ENCODE measurements around the gene BAMBI.
"Not testable (repeated sequence)": the region's sequence is repeated elsewhere in the genome, so short reads cannot be mapped to it uniquely, and the experiment has no call there.

The BAMBI gene, protein sequence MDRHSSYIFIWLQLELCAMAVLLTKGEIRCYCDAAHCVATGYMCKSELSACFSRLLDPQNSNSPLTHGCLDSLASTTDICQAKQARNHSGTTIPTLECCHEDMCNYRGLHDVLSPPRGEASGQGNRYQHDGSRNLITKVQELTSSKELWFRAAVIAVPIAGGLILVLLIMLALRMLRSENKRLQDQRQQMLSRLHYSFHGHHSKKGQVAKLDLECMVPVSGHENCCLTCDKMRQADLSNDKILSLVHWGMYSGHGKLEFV

DNA sequence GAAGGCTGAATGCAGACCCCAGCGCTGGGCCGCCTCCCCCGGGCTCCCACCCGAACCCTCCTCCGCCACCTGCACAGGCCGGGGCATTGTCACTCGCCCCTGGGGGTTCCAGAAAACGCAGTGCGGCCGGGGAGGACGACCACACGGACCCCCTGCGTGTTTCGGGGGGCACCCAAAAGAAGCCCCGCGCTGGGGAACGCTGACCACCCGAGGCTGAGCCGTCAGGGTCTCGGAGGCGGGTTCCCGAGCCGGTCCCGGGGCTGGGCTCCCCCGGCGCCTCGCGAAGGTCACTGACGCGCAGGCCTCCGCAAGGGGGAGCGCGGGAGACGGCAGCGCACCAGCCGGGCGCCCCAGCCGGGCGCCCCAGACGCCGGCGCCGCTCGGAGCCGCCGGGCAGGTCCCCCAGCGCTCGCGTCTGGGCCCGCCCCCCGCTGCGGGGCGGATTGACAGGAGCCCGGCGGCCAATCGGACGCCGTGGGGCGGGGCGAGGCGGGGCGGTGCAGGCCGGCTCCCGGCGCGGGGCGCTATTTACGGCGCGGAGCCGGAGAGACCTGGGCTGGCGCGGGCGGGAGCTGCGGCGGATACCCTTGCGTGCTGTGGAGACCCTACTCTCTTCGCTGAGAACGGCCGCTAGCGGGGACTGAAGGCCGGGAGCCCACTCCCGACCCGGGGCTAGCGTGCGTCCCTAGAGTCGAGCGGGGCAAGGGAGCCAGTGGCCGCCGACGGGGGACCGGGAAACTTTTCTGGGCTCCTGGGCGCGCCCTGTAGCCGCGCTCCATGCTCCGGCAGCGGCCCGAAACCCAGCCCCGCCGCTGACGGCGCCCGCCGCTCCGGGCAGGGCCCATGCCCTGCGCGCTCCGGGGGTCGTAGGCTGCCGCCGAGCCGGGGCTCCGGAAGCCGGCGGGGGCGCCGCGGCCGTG, at the start of gene BAMBI:
TSS of gene BAMBI (plus strand) at position 554 of the 920 bp plus-strand sequence. CDS start 377 bp downstream, outside the sequence.
- DNase-seq = peak; percentile 90

DNA sequence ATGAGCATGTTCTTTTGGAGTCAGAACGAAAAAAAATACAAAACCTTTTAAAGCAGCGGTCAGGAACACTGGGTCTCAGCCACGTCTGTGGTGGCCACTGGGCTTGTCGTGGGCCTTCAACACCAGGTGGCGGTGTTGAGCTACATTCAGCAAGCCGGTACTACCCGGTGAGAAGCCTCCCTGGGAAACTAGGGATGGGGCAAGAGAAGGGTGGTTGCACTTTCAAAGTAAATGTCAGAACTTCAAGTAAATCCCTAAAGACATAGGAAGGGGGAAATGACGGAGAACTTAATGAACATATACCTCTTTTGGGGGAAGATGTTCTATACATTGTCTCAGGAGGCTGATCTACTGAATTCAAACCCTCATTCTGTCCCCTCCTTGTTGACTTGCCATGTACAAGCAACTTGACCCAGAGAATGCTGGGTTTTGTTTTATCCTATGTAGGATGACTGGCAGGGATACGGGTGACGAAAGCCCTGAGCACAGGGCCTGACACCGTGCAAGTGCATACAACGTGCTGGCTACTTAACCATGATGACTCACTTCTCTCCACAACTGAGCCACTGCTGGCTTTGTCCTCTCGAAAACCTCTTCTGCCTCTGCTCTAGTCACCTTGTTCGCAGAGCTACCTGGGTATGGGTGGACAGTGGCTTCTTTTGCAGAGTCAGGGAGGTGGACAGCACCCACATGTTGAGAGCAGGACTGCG, 49.0 kb upstream of the BAMBI start:
- DNase-seq = peak; percentile 55

DNA sequence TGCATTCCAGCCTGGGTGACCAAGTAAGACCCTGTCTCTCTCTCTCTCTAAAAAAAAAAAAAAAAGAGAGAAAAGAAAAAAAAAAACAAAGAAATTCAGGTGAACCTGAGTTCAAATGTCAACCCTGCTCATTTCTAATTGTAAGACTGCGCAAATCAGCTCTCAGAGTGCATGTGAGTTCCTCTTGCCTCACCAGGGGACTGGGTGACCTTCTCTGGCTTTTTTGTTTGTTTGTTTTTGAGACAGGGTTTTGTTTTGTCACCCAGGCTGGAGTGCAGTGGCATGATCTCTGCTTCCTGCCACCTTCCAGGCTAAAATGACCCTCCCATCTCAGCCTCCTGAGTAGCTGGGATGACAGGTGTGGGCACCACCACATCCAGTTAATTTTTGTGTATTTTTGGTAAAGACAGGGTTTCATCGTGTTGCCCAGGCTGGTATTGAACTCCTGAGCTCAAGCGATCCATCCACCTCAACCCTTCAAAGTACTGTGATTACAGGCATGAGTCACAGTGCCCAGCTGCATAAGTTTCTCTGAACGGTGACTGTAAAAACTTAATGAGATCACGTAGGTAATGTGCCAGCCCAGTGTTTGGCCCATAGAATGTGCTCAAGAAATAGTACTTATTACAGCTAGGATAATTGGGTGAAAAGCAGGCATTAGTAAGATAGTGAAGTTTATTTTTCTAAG, 45.3 kb upstream of the BAMBI start:
- DNase-seq = no peak

DNA sequence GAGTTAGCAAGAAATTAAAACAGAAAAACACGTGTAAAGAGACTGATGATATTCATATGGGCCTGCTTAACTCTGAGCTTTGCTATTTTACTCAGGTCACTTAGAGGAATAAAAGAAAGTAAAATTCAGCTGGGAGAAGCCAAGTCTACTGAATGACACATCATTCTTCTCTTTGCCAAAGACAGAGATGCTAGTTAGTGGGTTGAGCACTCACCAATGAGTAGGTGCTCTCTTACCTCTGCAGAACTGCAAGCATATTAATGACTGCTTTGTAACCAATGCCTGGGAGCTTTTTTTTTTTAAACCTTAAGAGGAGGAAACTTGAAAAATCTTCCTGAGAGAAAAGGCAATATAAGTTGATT, 44.8 kb upstream of the BAMBI start:
- no peak for DNase-seq

DNA sequence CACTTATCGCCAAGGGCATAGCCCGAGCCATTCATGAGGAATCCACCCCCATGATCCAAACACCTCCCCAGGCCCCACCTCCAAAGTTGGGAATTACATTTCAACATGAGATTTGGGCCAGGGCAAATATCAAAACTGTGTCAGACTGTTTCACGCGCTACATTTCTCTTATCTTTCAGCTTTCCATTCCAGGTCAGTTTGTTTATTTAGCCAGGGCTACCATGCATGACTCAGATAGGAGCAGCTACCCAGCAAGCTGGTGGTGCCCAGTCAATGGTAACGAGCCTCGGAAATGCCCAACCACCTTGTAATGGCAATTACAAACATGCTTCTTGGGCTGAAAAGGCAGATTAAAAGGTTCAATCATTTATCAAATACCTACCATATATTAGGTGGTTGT, 43.6 kb upstream of the BAMBI start:
- DNase-seq = no peak

DNA sequence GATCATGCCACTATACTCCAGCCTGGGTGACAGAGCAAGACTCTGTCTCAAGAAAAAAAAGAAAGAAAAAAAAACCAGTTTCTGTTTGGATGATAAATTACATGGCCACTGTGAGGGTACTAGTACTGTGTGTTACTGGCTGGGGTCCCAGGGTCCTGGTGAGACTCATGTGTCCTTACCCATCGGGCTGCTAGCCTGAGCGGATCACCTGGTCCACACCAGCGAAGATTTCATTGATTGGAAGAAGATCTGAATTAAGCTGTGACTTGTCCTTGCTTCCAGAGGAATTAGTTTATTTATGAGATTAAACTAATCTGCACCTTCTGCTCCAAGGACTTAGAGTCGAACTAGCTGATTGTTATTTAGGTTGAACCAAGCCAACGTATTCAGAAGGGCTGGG, 40.0 kb upstream of the BAMBI start:
- DNase-seq = no peak

DNA sequence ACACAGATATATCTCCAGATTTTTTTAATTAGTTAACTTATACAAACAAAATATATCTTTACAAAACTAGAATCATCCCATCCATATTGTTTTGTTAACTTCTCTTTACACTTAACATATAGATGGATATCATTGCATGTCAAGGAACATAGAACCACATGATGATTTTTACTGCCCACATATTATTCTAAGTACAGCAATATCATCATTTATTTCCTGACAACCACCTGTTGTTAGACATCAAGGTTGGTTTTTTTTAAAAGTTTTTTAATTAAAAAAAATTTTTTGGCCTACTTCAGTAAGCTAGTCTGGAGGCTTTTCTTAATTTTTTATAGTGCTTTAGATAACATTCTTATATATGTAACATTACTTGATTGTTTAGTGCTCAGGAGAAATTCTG, 38.9 kb upstream of the BAMBI start:
- no peak for DNase-seq

DNA sequence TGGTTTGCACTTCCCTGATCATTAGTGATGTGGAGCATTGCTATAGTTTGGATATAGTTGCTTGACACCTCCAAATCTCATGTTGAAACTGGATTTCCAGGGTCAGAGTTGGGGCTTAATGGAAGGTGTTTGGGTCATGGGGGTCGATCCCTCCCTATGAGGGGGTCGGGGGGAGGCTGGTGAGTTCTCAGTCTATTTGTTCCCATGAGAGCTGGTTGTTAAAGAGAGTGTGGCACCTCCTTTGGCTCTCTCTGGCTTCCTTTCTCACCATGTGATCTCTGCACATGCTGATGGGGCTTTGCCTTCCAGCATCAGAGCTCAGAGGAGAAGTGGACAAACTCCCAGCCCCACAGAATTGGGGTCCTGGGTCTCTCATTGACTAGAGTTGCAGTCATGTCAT, 36.8 kb upstream of the BAMBI start:
- DNase-seq = no peak

DNA sequence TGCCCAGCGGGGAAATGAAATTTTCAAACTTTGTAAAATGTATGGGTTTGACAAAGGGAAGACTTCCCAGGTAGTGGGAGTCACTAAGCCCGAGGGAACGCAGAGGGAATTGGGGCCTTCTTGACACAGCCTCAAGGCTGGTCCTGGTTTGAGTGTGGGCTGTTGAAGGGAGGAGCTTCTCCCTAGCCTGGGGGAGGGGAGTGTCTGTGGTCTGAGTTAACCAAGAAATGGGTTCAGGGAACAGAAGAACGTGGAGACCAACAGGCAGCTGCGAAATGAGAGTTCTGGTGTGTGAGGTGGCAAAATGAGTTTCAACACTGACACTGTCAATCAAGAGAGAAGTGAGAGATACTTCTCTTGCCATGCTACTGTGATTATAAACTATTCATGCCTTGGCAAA, 32.7 kb upstream of the BAMBI start:
- no peak for DNase-seq

DNA sequence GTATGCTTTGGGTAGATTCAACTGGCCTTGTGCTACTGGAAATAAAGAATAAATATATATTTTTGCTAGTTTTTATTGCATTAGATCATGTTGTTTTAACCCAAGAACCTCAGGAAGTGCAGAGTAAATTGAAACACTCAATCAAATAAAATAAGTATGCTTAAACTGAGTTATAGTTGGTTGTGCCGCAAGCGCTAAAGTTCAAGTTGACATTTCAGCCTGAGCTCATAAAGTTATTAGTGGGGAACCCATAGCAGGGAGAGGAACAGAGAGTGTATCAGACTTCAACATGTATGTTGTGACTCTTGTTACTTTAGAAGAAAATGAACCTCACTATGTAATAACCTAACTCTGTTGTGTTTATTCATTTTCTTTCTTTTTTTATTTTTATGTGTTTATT, 25.2 kb upstream of the BAMBI start:
- DNase-seq = no peak

DNA sequence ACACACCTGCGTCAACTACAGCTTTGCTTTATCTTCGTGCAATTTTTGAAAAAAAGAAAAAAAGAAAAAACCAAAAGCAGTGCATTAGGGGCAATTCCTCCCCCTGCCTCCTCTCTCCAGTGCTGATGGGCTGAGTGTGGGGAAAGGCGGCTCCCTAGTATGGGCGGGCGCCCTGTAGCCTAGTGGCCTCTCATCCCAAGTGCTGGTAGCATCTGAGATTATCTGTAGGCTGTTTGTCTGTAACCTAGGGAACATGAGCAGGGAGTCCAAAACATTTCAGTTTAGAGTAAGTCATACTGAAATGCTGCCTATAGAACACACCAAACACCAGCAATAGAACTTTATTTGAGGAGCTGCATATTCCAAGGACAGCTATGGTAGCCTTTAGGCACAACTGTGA, 24.6 kb upstream of the BAMBI start:
- DNase-seq = no peak

DNA sequence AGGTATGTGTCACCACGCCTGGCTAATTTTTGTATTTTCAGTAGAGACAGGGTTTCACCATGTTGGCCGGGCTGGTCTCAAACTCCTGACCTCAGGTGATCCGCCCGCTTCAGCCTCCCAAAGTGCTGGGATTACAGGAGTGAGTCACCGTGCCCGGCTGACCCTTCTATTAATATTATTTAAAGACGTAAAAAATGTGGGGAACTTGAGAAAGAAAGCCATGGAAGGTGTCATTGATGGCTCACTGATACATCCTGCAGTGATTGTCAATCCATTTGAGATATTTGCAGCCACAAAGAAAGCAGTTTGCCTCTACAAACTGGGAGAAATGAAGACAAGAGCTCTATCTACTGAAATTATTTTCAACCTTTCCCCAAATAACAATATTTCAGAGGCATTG, 18.5 kb upstream of the BAMBI start:
- not testable (repeated sequence) for DNase-seq

DNA sequence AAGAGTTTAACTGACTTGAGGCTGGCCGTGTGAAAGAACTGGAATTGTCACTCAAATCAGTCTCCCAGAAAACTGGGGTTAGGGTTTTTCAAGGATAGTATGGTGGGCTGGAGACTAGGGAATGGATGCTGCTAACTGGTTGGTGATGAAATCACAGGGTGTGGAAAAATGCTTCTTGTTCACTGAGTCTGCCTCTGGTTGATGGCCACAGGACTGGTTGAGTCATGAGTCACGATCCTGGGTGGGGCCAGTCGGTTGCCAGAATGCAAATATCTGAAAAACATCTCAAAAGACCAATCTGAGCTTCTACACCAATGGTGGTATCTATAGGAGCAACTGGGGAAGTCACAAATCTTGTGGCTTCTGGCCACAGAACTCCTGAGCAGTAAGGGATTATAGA, 16.3 kb upstream of the BAMBI start:
- DNase-seq = peak; percentile 69

DNA sequence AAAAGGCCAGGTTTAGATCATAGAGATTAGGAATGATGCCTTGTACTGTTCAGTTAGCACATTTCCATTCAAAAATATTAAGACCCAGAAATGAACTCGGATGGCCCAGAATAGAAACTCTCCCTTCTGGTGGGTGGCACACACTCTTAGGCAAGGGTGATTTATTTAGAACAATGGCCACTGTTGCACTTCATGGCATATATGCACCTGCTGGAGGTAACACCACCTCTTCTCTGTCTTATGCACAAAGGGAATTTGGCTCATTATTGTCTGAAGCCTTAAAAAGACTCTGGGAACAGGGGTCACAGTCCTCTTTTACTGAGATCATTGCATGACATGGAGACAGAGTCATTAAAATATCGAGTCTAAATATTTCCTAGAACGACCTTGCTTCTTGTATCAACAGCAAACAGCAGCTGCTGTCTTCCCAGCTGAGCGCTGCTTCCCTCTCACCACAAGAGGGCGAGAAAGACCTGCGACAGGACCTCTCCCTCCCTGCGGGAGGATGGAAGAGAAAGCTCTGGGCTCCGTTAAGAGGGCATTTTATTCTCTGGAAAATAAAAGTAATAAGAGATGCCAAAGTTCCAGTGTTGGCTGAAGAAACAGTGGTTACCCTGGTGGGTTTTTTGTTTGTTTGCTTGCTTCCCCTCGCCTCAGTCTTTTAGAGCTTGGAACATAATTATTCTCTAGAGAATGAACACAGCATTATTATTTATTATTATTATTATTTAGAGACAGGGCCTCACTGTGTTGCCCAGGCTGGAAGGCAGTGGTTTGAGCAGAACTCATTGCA, 13.5 kb upstream of the BAMBI start:
- DNase-seq = peak; percentile 54

DNA sequence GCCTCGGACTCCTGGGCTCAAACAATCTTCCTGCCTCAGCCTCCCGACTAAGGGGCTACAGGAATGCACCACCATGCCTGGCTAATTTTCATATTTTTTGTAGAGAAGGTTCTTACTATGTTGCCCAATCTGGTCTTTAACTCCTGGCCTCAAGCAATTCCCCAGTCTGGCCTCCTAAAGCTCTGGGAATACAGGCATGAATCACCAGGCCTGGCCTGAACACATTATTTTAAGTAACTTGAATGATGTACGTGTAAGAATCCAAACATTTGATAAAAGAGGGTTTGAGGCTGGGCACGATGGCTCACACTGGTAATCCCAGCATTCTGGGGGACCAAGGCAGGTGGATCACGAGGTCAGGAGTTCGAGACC, 13.0 kb upstream of the BAMBI start:
- no peak for DNase-seq

DNA sequence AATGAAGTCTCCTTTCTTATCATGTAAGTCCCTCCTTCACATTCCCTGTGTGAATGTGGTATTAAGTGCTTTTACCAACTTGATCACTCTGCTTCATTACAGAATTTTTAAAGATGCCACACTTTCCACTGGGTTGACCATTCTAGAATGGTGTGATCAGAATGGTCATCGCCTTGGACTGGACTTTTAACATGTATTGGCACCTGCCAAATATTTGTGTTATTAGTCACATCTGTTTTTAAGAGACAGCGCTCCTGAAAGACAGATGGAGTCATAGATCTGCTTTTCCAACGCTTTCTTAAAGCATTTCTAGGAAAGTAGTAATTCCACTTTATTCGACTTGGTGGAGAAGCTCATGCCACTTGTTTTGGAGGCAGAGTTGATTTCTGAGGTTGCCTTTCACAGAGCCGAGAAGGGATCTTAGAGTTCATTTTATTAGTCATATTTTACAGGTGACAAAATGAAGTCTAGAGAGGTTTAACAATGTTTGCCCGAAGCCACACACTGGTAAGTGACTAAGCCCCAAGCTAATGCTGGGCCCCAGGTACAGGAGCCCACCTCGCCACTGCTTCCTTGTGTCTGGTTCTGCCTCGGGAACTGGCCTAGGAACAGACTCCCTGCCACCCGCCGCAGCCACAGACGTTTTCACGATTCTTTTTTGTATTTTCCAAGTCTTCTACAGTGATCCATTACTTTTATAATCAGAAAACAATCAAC, 10.4 kb upstream of the BAMBI start:
- no peak for DNase-seq

DNA sequence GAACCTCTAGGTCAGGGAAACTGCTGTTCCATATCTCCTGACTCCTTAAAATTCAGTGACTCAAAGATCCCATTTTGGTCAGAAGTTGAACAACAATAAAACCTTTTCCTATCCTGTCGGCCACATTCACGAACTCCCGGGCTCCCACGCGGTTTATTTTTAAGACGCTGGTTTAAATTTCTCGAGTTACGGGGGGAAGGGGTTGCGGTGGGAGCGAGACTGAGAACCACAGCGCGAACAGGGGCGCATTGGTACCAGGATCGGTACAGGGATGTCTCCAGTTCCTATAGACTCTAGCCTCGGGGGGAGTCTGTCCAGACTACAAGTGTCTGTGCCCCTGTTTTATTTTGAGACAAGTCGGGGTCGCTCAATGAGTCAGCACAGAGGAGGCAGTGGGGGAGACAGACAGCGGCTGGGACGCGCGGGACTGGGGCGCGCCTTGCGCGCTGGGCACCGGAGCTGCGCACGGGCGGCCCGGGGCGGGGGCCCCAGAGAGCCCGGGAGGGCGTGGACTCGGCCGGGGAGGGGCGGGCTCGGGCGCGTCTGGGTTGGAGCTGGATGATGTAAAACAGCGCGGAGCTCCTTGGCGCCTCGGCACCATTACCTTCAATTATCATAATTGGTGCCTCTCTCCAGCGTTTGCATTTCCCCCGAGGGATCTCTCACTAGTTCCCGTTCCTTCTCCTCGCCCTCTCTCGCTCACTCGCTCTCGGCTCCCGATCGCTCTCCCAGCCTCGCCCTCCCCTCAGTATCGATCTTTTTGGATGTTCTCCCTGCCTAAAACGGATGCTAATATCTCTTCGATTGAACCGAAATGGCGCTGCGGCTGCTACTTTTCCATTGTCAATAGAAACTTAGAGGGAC, 8.7 kb upstream of the BAMBI start:
- no peak for DNase-seq

DNA sequence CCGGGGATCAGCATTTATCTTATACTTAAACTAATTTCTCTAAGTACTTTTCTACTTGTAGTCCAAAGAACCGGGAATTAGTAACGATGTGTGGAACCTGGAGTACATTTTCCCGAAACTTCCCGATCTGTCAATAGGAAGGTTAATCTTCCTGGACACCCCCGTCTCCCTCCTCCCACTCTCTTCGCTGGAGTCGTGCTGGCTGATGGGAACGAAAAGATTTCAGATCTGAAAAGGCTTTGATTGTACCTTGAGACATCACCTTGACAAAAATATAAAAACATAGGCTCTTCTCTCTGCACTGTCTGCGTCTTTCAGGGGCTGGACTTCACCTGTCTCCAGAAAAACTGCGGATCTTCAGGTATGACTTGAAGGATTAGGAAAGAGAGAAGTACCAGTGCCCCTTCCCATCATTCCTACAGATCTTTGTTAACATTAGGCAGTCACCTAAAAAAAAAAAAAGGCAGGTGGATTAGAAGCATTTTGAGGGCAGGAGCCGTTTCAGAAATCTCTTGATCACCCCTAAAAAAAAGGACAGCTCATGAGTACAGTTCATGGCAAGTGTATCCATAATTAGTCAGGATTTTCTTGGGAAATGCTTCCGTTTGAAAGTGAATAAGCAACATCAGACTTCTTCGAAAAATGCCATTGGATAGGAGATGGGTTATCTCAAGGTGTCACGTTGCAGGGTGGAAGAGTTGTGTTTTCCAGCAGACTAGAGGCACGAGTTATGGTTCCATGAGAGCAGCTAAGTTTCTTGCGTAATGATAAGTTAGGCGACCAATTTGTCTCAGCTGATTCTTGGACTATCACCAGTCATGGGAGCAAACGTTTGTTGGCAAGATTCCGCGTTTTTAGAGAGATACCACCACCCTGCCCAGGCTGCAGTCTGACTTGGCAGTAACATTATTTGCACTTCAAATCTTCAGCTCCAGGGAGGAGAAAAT, 7.8 kb upstream of the BAMBI start:
- no peak for DNase-seq

DNA sequence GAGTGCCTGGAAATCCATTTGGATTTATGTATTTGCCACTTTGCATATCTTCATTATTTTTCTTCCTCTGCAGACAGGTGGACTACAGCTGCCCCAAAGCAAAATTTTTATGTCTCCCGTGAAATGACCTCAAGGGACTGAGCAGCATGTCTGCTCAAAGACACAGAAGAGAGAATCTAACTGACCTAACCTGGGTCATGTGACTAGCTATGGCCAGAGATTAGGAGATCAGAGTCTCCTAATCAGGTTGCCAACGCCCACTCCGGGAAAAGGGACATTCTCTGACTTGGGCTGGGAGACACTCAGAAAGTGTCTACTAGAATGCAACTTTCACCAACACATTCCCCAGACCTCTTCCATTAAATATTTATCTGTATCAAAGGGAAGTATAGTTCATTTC, 2.5 kb upstream of the BAMBI start:
- no peak for DNase-seq
